HG03442 (cell line): ENCODE data around the gene DAP3.
"Not testable (repeated sequence)": the region's sequence is repeated elsewhere in the genome, so short reads cannot be mapped to it uniquely, and the experiment has no call there.

ENCODE experiments used
- ATAC-seq: cut with Tn5 transposase; IDR thresholded peaks from one replicate; pipeline ENCODE4 v1.9.1; 2021; ENCODE audit warnings: mild to moderate bottlenecking, moderate library complexity; ENCODE audit not compliant: unreplicated experiment

DAP3 gene

GRCh38 chr1:155689081-155689607, at the start of gene DAP3:
DAP3 (plus strand) TSS chr1:155689091; CDS start chr1:155709780, 20,689 bp downstream.
- not testable (repeated sequence) for ATAC-seq

GRCh38 chr1:155640367-155640766, 48.5 kb upstream of the DAP3 start:
- no peak for ATAC-seq

DNA sequence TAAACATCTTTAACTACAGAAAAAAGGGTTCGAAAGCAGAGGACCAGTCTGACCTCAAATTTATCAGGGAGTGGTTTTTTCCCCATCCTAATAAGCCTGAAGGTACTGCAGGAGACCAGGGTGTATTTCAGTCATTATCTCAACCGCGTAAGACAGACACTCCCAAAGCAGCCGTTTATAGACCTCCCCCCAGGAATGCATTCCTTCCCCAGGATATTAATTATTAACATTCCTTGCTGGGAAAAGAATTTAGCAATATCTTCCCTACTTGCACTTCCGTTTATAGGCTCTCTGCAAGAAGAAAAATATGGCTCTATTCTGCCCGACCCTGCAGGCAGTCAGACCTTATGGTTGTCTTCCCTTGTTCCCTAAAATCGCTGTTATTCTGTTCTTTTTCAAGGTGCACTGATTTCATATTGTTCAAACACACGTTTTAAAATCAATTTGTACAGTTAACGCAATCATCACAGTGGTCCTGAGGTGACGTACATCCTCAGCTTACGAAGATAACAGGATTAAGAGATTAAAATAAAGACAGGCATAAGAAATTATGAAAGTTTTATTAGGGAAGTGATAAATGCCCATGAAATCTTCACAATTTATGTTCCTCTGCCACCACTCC, 46.2 kb upstream of the DAP3 start:
- not testable (repeated sequence) for ATAC-seq

- no peak for ATAC-seq
These were observed 45.7 kb upstream of the DAP3 start for GRCh38 chr1:155643230-155643629.

DNA sequence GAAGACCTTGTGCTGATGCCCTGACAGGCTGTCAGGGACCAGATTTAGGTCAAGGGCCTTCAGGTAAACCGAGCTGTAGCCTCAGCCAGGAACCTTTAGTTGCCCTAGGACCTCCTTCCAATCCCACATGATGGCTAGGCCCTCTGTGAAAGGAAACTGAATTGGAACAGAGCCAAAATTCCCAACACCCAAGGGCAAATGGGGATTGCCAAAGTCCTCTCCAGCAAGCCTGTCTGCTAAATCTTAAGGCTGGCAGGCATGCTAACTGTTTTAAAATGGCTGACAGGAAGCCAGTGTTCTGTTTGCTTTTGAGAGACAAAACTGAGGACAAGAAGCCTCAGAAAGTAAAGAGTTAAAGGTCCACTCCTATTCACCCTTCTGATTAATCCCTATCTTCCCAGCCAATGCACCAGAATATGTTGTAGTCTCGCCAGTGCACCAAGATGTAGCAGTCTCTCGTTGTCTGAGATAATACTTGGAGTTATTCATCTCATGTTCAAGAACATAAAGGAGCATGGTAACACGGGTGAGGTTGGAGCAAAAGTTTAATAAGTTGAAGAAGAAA, 43.8 kb upstream of the DAP3 start:
- ATAC-seq, result no peak

GRCh38 chr1:155645648-155646047, 43.2 kb upstream of the DAP3 start:
- no peak for ATAC-seq

GRCh38 chr1:155646307-155646706, 42.6 kb upstream of the DAP3 start:
- ATAC-seq, result no peak

DNA sequence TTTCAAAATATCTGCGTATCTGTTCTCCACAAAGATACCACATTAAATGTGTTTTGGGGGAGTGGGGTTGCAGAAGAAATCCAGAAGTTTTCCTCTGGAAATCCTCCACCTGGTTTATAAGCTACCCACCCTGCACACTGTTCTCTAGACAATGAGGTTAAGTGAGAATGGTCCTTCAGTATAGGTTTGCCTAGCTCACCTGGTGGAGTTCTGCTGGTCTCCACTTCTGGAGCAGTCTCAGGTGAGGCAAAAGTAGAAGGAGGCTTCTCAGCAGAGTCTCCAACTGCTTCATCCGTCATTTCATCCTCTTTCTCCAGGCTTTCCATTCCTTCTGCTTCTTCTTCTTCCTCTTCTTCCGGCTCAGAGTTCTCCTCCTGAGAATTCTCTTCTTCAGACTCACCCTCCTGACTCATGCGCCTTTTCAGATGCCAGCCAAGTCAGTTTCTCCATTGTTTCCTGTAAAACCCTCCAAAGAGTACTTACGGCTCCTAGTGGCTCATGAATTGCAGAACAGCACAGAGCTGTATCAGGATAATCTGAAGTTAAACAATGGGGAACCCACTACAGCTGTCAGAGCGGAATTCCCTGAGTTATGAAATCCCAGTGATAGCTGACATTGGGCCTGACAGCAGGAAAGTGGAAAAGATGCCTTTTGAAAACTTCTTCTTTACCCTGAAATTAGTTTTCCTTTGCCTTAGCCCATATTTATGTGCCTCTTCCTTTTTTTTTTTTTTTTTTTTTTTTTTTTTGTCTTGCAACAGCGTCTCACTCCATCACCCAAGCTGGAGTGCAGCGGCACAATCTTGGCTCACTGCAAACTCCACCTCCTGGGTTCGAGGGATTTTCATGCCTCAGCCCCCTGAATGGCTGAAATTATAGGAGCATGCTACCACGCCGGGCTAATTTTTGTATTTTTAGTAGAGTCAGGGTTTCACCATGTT, 40.4 kb upstream of the DAP3 start:
- no peak for ATAC-seq

GRCh38 chr1:155649676-155650075, 39.2 kb upstream of the DAP3 start:
- no peak for ATAC-seq

DNA sequence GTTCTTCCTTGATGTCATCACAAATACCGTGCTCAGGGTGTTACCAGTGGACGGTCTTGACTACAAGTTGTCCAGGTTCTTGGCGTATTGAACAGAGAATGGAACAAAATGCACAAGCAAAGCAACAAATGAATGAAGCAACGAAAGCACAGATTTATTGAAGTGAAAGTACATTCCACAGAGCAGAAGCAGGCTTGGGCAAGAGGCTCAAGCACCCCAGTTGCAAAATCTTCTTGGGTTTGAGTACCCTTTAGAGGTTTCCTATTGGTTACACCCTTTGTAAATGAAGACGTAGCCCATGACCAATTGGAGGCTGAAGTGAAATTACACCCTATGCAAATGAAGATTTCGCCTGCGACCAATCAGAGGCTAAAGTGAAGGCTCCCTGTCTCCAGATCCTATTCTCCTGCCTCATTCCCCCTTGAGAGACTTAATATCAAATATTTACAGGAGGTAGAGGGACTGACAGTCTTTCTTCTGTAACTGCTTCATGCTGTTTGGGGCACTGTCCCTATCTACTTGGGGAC, 38.6 kb upstream of the DAP3 start:
- ATAC-seq, result no peak

DNA sequence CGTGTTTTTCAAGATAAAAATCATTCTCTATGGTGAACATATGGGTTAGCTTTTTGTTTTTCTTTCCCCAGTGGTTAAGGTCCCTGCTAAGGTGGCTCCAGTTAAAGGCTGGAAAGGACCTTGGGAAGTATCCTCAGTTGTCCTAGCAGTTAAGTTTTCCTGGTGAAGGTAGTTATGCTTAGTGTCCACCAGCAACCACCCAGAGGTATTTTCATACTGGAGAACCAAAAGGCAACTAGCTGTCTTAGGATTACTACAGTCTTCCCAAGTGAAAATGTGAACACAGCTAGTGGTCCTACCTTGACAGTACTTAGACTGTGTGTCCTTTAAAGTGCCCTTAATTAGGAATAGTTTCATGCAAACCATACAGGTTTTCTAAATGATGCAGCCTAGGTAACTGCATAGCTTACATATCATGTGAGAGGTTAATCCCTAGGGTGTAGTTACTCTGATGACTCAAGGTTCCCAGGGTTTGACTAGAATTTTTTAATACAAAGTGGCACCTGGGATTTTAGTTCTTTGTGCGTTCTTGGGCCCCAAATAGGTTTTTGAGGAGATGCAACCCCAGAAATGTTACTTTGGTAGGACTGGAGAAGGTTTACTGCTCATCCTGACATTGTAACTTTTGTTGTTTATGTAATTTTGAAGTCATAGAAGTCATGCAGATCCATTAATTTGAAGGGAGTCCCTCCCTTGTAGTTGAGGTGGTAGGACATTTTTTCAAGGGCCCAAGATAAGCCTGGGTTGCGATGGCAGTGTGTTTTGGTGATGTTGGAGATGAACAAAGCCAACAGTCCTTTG, 36.8 kb upstream of the DAP3 start:
- ATAC-seq, result no peak

DNA sequence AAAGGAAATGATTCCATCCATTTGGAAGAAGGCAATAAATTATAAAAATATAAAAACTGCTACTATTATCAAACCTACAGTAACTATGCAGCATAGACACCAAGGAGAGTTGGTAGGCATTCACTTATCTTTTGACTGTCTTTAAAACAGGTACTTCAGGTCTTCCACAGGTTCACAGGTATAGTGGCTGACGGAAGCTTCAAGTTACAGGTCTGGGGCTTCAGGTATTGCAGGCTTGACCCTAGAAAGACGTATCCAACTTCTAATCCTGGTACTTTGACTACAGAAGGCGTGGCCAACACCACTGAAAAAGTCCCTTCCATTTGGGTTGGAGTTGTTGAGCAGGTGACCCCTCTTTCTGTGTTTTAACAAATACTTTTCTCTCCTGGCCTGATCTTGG, 35.9 kb upstream of the DAP3 start:
- ATAC-seq, result no peak

GRCh38 chr1:155657463-155657862, 31.4 kb upstream of the DAP3 start:
- no peak for ATAC-seq

DNA sequence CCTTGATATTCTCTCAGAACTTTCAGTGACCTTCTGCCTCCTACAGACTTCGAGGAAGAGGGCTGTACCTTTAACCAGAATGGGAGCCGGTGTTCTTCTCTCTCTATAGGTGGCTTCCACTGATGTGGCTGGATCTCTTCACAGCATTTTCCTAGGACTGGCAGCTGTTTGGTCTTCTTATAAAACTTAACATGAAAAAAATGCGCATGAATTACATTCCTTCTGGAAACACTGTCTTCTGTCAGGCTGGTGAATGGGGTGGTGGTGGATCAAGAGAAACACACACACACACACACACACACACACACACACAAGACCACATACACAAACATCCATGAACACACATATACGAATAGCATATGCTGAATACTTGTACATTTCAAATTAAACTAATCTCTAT, 27.7 kb upstream of the DAP3 start:
- not testable (repeated sequence) for ATAC-seq

- ATAC-seq, result no peak
These were observed 19.4 kb upstream of the DAP3 start for GRCh38 chr1:155669233-155670162.

- no peak for ATAC-seq
These were observed 17.1 kb upstream of the DAP3 start for GRCh38 chr1:155671750-155672149.

- ATAC-seq, result no peak
These were observed 15.9 kb upstream of the DAP3 start for GRCh38 chr1:155673003-155673402.

GRCh38 chr1:155678027-155678426, 10.9 kb upstream of the DAP3 start:
- no peak for ATAC-seq

- not testable (repeated sequence) for ATAC-seq
These were observed 9.9 kb upstream of the DAP3 start for GRCh38 chr1:155678992-155679391.
